HG03439 (cell line): Measurements from ENCODE around the gene PTPRN2.
"Not testable (repeated sequence)": the region's sequence is repeated elsewhere in the genome, so short reads cannot be mapped to it uniquely, and the experiment has no call there.

Experiments used
- ATAC-seq: cut with Tn5 transposase; IDR thresholded peaks from one replicate; pipeline ENCODE4 v1.9.1; 2021; ENCODE audit warnings: mild to moderate bottlenecking, moderate library complexity; ENCODE audit not compliant: unreplicated experiment

PTPRN2 gene

GRCh38 chr7:157930441-157930840, 657.2 kb downstream of the PTPRN2 start:
- no peak for ATAC-seq

- ATAC-seq: no peak
Measured at GRCh38 chr7:157929671-157930070, 658.0 kb downstream of the PTPRN2 start.

GRCh38 chr7:157928808-157929425, 658.7 kb downstream of the PTPRN2 start:
- ATAC-seq: no peak

GRCh38 chr7:157928171-157928794, 659.3 kb downstream of the PTPRN2 start:
- ATAC-seq: no peak

- no peak for ATAC-seq
Measured at GRCh38 chr7:157927313-157927925, 660.2 kb downstream of the PTPRN2 start.

- ATAC-seq: no peak
Measured at GRCh38 chr7:157926521-157927150, 661.0 kb downstream of the PTPRN2 start.

GRCh38 chr7:157926107-157926506, 661.5 kb downstream of the PTPRN2 start:
- no peak for ATAC-seq

- ATAC-seq: no peak
Measured at GRCh38 chr7:157925383-157925875, 662.2 kb downstream of the PTPRN2 start.

GRCh38 chr7:157923903-157924630, 663.6 kb downstream of the PTPRN2 start:
- no peak for ATAC-seq

- no peak for ATAC-seq
Measured at GRCh38 chr7:157922576-157922975, 665.0 kb downstream of the PTPRN2 start.

GRCh38 chr7:157918326-157919080, 669.1 kb downstream of the PTPRN2 start:
- ATAC-seq: no peak

- no peak for ATAC-seq
Measured at GRCh38 chr7:157916946-157917640, 670.5 kb downstream of the PTPRN2 start.

GRCh38 chr7:157910446-157910845, 677.2 kb downstream of the PTPRN2 start:
- no peak for ATAC-seq

GRCh38 chr7:157910045-157910444, 677.6 kb downstream of the PTPRN2 start:
- ATAC-seq: not testable (repeated sequence)

GRCh38 chr7:157909370-157909769, 678.3 kb downstream of the PTPRN2 start:
- no peak for ATAC-seq

GRCh38 chr7:157908006-157908782, 679.4 kb downstream of the PTPRN2 start:
- no peak for ATAC-seq

- ATAC-seq: no peak
Measured at GRCh38 chr7:157907091-157907490, 680.5 kb downstream of the PTPRN2 start.

GRCh38 chr7:157906583-157906982, 681.0 kb downstream of the PTPRN2 start:
- no peak for ATAC-seq
